GM12864 (cell line): ENCODE measurements around the gene CTSO.

Experiments
- DNase-seq: peaks from one replicate; pipeline ENCODE4 v3.0.0-alpha.2; 2011; ENCODE audit warnings: low read depth
- H3K4me3 ChIP-seq: 2 replicates; pipeline ENCODE4 v1.5.1; 2011; ENCODE audit warnings: mild to moderate bottlenecking, low read depth, low read length, control low read depth
- CTCF ChIP-seq: IDR thresholded peaks from 2 replicates; pipeline ENCODE4 v1.5.1; 2011; ENCODE audit warnings: low read depth, mild to moderate bottlenecking, moderate library complexity, low read length, control low read depth, inconsistent platforms; ENCODE audit errors: missing control alignments

CTSO gene

GRCh38 chr4:155887045-155887444, 66.6 kb downstream of the CTSO start:
- no peak for TF ChIP-seq CTCF
- no peak for DNase-seq
- H3K4me3 ChIP-seq = no peak overlapping the region

GRCh38 chr4:155885666-155886065, 68.0 kb downstream of the CTSO start:
- no peak for TF ChIP-seq CTCF
- H3K4me3 ChIP-seq = no peak overlapping the region
- no peak for DNase-seq

- no peak overlapping the region for H3K4me3 ChIP-seq
- TF ChIP-seq CTCF = no peak
- DNase-seq = no peak
Measured at GRCh38 chr4:155883895-155884294, 69.8 kb downstream of the CTSO start.

- no peak for TF ChIP-seq CTCF
- DNase-seq = no peak
- no peak overlapping the region for H3K4me3 ChIP-seq
Measured at GRCh38 chr4:155881555-155881954, 72.1 kb downstream of the CTSO start.

- DNase-seq = no peak
- no peak for TF ChIP-seq CTCF
- no peak overlapping the region for H3K4me3 ChIP-seq
Measured at GRCh38 chr4:155879767-155880166, 73.9 kb downstream of the CTSO start.

GRCh38 chr4:155878611-155879010, 75.1 kb downstream of the CTSO start:
- no peak for TF ChIP-seq CTCF
- DNase-seq = no peak
- H3K4me3 ChIP-seq = no peak overlapping the region

GRCh38 chr4:155877971-155878370, 75.7 kb downstream of the CTSO start:
- no peak for DNase-seq
- TF ChIP-seq CTCF = no peak
- no peak overlapping the region for H3K4me3 ChIP-seq
